NCI-H146 treated with DMSO at 0.1 percent for 48 hours (cell line): Measurements from ENCODE around the gene APOL1.

ENCODE experiments used
- DNase-seq: peaks from one replicate; lab custom pipeline; 2025; ENCODE audit not compliant: unreplicated experiment; lab: John Stamatoyannopoulos, UW

The APOL1 gene

GRCh38 chr22:36305813-36306212, 52.9 kb downstream of the APOL1 start:
- DNase-seq, result no peak

GRCh38 chr22:36306227-36306626, 53.3 kb downstream of the APOL1 start:
- no peak for DNase-seq

- DNase-seq, result no peak
These were observed 55.9 kb downstream of the APOL1 start for GRCh38 chr22:36308880-36309279.

GRCh38 chr22:36311386-36312085, 58.6 kb downstream of the APOL1 start:
- no peak for DNase-seq

- no peak for DNase-seq
These were observed 62.4 kb downstream of the APOL1 start for GRCh38 chr22:36315325-36315724.

GRCh38 chr22:36316419-36316818, 63.5 kb downstream of the APOL1 start:
- no peak for DNase-seq
